Measurements from ENCODE around the gene SMARCA4. TPM values are rescaled to one million over a fixed set of nuclear protein-coding genes. Genes with fewer than 3 reads are reported as not detected.

Gene SMARCA4
- total RNA-seq, 4 donors from 2014 or later: 42.4 to 89.9 (median 57.8) TPM

DNA sequence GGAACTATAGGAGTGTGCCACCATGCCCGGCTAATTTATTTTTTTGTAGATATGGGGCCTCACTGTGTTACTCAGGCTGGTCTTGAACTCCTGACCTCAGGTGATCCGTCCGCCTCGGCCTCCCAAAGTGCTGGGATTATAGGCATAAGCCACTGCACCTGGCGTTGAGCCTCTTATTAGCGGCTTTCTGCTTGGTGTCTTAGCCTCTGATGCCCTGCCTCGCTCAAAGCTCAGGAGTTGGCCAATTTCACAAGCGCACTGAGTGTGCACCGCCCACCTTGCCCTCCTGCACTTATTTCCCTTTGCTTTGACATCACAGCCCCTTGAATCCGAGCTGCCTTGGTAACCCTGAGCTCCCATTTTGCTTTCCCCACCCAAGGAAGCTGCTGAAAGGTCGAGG lies 42.5 kb upstream of the SMARCA4 start:
- ATAC-seq (ENCODE audit: low FRiP score) (no peak), DNase-seq (ENCODE audit: low spot score) (no peak)
- TF ChIP-seq, protein P1, sequence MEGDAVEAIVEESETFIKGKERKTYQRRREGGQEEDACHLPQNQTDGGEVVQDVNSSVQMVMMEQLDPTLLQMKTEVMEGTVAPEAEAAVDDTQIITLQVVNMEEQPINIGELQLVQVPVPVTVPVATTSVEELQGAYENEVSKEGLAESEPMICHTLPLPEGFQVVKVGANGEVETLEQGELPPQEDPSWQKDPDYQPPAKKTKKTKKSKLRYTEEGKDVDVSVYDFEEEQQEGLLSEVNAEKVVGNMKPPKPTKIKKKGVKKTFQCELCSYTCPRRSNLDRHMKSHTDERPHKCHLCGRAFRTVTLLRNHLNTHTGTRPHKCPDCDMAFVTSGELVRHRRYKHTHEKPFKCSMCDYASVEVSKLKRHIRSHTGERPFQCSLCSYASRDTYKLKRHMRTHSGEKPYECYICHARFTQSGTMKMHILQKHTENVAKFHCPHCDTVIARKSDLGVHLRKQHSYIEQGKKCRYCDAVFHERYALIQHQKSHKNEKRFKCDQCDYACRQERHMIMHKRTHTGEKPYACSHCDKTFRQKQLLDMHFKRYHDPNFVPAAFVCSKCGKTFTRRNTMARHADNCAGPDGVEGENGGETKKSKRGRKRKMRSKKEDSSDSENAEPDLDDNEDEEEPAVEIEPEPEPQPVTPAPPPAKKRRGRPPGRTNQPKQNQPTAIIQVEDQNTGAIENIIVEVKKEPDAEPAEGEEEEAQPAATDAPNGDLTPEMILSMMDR (IDR thresholded peaks at IDR 0.05): no peak

DNA sequence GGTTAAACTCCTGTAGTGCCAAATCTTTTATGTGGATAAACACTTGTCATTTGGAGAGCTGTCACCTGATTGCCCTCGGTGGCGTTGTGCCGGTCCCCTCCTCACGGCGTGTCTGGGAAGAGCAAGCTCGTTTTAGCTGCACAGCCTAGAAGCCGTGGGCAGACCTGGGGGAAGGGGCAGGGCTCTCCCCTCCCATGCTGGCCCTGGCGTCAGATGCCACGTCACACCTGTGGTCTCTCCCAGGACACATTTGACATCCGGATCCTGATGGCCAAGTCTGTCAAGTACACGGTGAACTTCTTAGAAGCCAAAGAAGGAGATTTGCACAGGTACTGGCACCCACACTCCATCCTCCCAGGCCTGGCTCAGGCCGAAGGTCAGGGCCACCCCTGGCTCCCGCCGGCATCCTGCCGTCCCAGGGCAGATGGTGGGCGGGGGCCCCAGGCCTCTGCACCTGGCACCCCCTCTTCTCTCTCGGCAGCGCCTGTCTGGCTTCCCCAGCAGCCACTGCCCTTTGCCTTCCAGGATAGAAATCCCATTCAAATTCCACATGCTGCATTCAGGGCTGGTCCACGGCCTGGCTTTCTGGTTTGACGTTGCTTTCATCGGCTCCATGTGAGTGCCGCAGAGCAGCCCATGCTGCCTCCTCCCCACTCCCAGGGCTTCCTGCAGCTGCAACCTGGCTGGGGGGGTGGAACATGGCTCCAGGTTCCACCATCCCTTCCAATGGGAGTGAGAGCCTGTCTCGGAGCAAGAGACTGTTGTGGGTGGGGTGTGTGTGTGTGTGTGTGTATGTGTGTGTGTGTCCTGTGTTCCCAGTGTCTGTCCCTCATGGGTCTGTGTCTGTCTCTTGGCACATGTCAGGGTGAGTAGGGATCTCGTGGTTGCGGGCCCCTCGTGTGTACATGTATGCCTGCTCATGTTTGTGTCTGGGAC lies 41.2 kb upstream of the SMARCA4 start:
- no peak for ATAC-seq (ENCODE audit: low FRiP score)
- DNase-seq (ENCODE audit: low spot score): no peak
- TF ChIP-seq, protein P1 (IDR thresholded peaks at IDR 0.05): no peak

DNA sequence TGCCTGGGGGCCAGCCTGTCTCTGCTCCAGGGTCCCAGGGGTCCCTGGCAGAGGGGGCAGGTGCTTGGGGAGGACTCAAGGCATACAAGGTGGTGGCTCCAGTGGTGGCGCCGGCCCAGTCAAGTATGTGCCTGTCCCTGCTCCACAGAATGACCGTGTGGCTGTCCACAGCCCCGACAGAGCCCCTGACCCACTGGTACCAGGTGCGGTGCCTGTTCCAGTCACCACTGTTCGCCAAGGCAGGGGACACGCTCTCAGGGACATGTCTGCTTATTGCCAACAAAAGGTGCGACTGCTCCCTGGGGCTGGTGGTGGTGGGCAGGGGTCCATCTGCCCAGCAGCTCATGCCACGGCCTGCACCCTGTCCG lies 40.6 kb upstream of the SMARCA4 start:
- TF ChIP-seq, protein P1 (IDR thresholded peaks at IDR 0.05): no peak
- ATAC-seq (ENCODE audit: low FRiP score): no peak
- DNase-seq (ENCODE audit: low spot score): no peak

DNA sequence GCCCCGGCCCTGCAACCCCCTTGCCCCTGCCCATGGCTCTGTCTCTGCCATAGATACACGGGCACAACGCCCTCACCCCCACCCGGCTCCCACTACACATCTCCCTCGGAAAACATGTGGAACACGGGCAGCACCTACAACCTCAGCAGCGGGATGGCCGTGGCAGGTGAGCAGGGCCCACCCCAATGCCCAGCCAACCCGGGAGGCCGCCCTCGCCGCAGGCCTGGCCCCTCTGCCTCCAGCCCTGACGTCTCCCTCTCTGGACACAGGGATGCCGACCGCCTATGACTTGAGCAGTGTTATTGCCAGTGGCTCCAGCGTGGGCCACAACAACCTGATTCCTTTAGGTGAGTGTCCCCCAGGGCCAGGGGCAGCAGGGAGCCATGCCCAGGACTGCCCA lies 40.0 kb upstream of the SMARCA4 start:
- TF ChIP-seq, protein P1 (IDR thresholded peaks at IDR 0.05): no peak
- DNase-seq (ENCODE audit: low spot score): no peak
- ATAC-seq (ENCODE audit: low FRiP score): no peak

DNA sequence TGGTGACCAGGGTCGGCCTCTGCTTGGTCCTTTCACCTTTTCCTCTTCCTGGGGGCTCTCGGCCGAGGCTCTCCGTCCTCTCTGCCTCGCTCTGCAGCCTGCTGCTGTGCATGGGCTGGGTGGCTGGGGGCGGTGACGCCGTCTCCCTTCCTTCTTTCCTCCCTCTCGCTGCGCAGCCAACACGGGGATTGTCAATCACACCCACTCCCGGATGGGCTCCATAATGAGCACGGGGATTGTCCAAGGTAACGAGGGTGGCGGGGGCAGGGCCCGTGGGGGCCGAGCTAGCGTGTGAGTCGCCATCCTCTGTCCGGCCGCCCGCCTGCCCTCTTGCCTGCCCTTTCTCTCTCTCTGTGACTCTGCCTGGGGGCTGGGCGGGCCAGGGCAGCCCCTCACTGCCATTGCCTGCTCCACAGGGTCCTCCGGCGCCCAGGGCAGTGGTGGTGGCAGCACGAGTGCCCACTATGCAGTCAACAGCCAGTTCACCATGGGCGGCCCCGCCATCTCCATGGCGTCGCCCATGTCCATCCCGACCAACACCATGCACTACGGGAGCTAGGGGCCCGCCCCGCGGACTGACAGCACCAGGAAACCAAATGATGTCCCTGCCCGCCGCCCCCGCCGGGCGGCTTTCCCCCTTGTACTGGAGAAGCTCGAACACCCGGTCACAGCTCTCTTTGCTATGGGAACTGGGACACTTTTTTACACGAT lies 39.5 kb upstream of the SMARCA4 start:
- ATAC-seq (ENCODE audit: low FRiP score) (no peak), DNase-seq (ENCODE audit: low spot score) (no peak)
- TF ChIP-seq, protein P1 (IDR thresholded peaks at IDR 0.05): no peak

DNA sequence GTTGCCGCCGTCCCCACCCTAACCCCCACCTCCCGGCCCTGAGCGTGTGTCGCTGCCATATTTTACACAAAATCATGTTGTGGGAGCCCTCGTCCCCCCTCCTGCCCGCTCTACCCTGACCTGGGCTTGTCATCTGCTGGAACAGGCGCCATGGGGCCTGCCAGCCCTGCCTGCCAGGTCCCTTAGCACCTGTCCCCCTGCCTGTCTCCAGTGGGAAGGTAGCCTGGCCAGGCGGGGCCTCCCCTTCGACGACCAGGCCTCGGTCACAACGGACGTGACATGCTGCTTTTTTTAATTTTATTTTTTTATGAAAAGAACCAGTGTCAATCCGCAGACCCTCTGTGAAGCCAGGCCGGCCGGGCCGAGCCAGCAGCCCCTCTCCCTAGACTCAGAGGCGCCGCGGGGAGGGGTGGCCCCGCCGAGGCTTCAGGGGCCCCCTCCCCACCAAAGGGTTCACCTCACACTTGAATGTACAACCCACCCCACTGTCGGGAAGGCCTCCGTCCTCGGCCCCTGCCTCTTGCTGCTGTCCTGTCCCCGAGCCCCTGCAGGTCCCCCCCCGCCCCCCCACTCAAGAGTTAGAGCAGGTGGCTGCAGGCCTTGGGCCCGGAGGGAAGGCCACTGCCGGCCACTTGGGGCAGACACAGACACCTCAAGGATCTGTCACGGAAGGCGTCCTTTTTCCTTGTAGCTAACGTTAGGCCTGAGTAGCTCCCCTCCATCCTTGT lies 38.8 kb upstream of the SMARCA4 start:
- ATAC-seq (ENCODE audit: low FRiP score) (no peak), DNase-seq (ENCODE audit: low spot score) (no peak)
- TF ChIP-seq, protein P1 (IDR thresholded peaks at IDR 0.05): no peak

Data from omental fat pad (tissue), 4 donors.